HepG2 (cell line): ENCODE results near the gene ABTB2. TPM values are rescaled to one million over a fixed set of nuclear protein-coding genes. Genes with fewer than 3 reads are reported as not detected.
A peak's percentile ranks its signal among the peaks of the same experiment; 100 is the strongest.

Experiments used
- ATAC-seq: fragments of 200-7000 bp; cut with Tn5 transposase; 3 replicates; pipeline ENCODE4 v1.9.1; 2020; ENCODE audit warnings: mild to moderate bottlenecking, moderate library complexity
- BruUV-seq: library from RNA; stranded (reverse); fragments of 400-500 nt; replicated peaks from 2 replicates; lab custom pipeline; 2021; lab: Mats Ljungman, UMichigan
- CTCF ChIA-PET: fragments of 300-600 bp; formaldehyde crosslinking; extraction: SDS; loops from one replicate; lab custom pipeline; 2021; ENCODE audit warnings: low total read pairs, inconsistent platforms, low intra/inter-chr PET ratio; lab: Yijun Ruan, JAX
- POLR2A ChIA-PET: fragments of 350-600 bp; sonication (Branson Sonifier 250); formaldehyde crosslinking; loops from one replicate; lab custom pipeline; 2020; ENCODE audit warnings: antibody characterized with exemption, inconsistent platforms; lab: Yijun Ruan, JAX
- DNase-seq: peaks from one replicate; pipeline ENCODE4 v3.0.0-alpha.2; 2015; ENCODE audit warnings: low spot score
- FAIRE-seq: peaks from 3 replicates; lab custom pipeline; 2011; peaks lifted over from hg19 to GRCh38; lab: Jason Lieb, UNC
- H2AFZ ChIP-seq: one replicate; pipeline ENCODE4 v1.6.1; 2011; ENCODE audit warnings: low read length, inconsistent platforms
- H3K27ac ChIP-seq: fragments of 300-600 bp; 3 replicates; pipeline ENCODE4 v1.8.0; 2011; ENCODE audit warnings: mixed run types, mild to moderate bottlenecking, mixed read lengths, low read length, inconsistent platforms; ENCODE audit not compliant: insufficient read depth; ENCODE audit errors: extremely low read length
- H3K27me3 ChIP-seq, 2 experiments: fragments of 200-600 bp in 1 of 2; 2 replicates in 1 of 2; 3 replicates in 1 of 2; pipeline versions ENCODE4 v1.6.0 to v1.8.0; 2011; ENCODE audit warnings: low read length in 2 of 2, mild to moderate bottlenecking in 2 of 2, moderate library complexity in 2 of 2, inconsistent platforms in 1 of 2; ENCODE audit not compliant: insufficient read depth in 2 of 2, control insufficient read depth in 1 of 2
- H3K36me3 ChIP-seq, 2 experiments: fragments of 200-600 bp in 1 of 2; replicated peaks in 1 of 2; 2 replicates in 1 of 2; 3 replicates in 1 of 2; pipeline versions ENCODE4 v1.5.1 to v1.8.0; 2011; ENCODE audit warnings: low read length in 2 of 2, inconsistent platforms in 1 of 2; ENCODE audit not compliant: insufficient read depth in 2 of 2, control insufficient read depth in 1 of 2
- H3K4me1 ChIP-seq: 2 replicates; pipeline ENCODE4 v1.5.1; 2012; ENCODE audit warnings: low read length, inconsistent platforms; ENCODE audit not compliant: insufficient read depth
- H3K4me2 ChIP-seq: 2 replicates; pipeline ENCODE4 v1.6.0; 2011; ENCODE audit warnings: low read depth, low read length, inconsistent platforms
- H3K4me3 ChIP-seq, 3 experiments: fragments of 200-600 bp in 1 of 3; sonication (generic), shearing (Covaris generic) in 1 of 3; replicated peaks in 1 of 3; 2 replicates each; pipeline ENCODE4 v1.5.1; 2011 to 2016; ENCODE audit warnings: low read length in 3 of 3, inconsistent platforms in 2 of 3, low read depth in 2 of 3, mild to moderate bottlenecking in 2 of 3, control low read depth in 1 of 3, mixed read lengths in 1 of 3; ENCODE audit not compliant: insufficient read depth in 1 of 3
- H3K79me2 ChIP-seq: one replicate; pipeline ENCODE4 v1.6.1; 2011; ENCODE audit warnings: low read length, inconsistent platforms; ENCODE audit not compliant: insufficient read depth
- H3K9ac ChIP-seq: 2 replicates; pipeline ENCODE4 v1.6.0; 2011; ENCODE audit warnings: mild to moderate bottlenecking, low read depth, low read length, inconsistent platforms; ENCODE audit not compliant: insufficient read depth
- H3K9me3 ChIP-seq: 2 replicates; pipeline ENCODE4 v1.5.1; 2012; ENCODE audit warnings: mild to moderate bottlenecking, low read length
- H4K20me1 ChIP-seq: 2 replicates; pipeline ENCODE4 v1.6.0; 2011; ENCODE audit warnings: inconsistent platforms, mild to moderate bottlenecking, low read length, moderate library complexity; ENCODE audit not compliant: insufficient read depth
- ARNT ChIP-seq: fragments of 450-650 bp; IDR thresholded peaks from 2 replicates; pipeline ENCODE4 v1.6.1; 2017
- EED ChIP-seq: sonication (generic); formaldehyde crosslinking; IDR thresholded peaks from 2 replicates; pipeline ENCODE4 v1.5.0; 2020; ENCODE audit warnings: mild to moderate bottlenecking, missing genetic modification reagents
- GPN1 ChIP-seq: sonication (generic); formaldehyde crosslinking; IDR thresholded peaks from 2 replicates; pipeline ENCODE4 v1.5.1; 2020; ENCODE audit warnings: missing genetic modification reagents, borderline replicate concordance
- IRF2 ChIP-seq: IDR thresholded peaks from 2 replicates; pipeline ENCODE4 v1.6.1; 2018; ENCODE audit warnings: missing genetic modification reagents, missing compliant biosample characterization
- KLF13 ChIP-seq: sonication (generic); formaldehyde crosslinking; IDR thresholded peaks from 2 replicates; pipeline ENCODE4 v1.4.0; 2020; ENCODE audit warnings: mild to moderate bottlenecking, missing genetic modification reagents
- MEF2D ChIP-seq: sonication (generic); formaldehyde crosslinking; IDR thresholded peaks from 2 replicates; pipeline ENCODE4 v1.5.1; 2020; ENCODE audit warnings: mild to moderate bottlenecking, missing genetic modification reagents
- MXD4 ChIP-seq: IDR thresholded peaks from 2 replicates; pipeline ENCODE4 v1.6.1; 2016; ENCODE audit warnings: mild to moderate bottlenecking, missing biosample characterization, missing genetic modification reagents
- NR3C1 ChIP-seq: sonication (generic); formaldehyde crosslinking; IDR thresholded peaks from 2 replicates; pipeline ENCODE4 v1.4.0; 2020; ENCODE audit warnings: missing genetic modification reagents
- SAP130 ChIP-seq: IDR thresholded peaks from 2 replicates; pipeline ENCODE4 v1.6.1; 2016; ENCODE audit warnings: low read depth
- TFAP4 ChIP-seq: sonication (generic); IDR thresholded peaks from 2 replicates; pipeline ENCODE4 v1.6.1; 2016; ENCODE audit warnings: low read depth, borderline replicate concordance
- TOE1 ChIP-seq: sonication (generic); formaldehyde crosslinking; IDR thresholded peaks from 2 replicates; pipeline ENCODE4 v1.4.0; 2020; ENCODE audit warnings: mild to moderate bottlenecking, missing genetic modification reagents
- ZBTB14 ChIP-seq: sonication (generic); formaldehyde crosslinking; IDR thresholded peaks from 2 replicates; pipeline ENCODE4 v1.4.0; 2020; ENCODE audit warnings: missing genetic modification reagents
- ZKSCAN8 ChIP-seq: IDR thresholded peaks from 2 replicates; pipeline ENCODE4 v1.6.1; 2016; ENCODE audit warnings: borderline replicate concordance, missing genetic modification reagents, missing compliant biosample characterization
- ZNF207 ChIP-seq: fragments of 450-650 bp; IDR thresholded peaks from 2 replicates; pipeline ENCODE4 v1.6.1; 2016; ENCODE audit warnings: antibody characterized with exemption, borderline replicate concordance
- ZNF788 ChIP-seq: sonication (generic); formaldehyde crosslinking; IDR thresholded peaks from 2 replicates; pipeline ENCODE4 v1.5.0; 2020; ENCODE audit warnings: mild to moderate bottlenecking, missing genetic modification reagents, borderline replicate concordance
- ZNF800 ChIP-seq: sonication (generic); formaldehyde crosslinking; IDR thresholded peaks from 2 replicates; pipeline ENCODE4 v1.4.0; 2020; ENCODE audit warnings: missing genetic modification reagents
- ZSCAN29 ChIP-seq: sonication (generic); formaldehyde crosslinking; conservative IDR thresholded peaks from 2 replicates; pipeline ENCODE4 v1.4.0; 2020; ENCODE audit warnings: mild to moderate bottlenecking, missing genetic modification reagents
- WGBS: methylation state at CpG from one replicate; pipeline ENCODE4 v1.1.6; 2017; ENCODE audit warnings: low lambda C conversion rate; 5-methylcytosine and 5-hydroxymethylcytosine counted together
- in situ Hi-C: cut with HindIII; loops from 2 replicates; pipeline ENCODE4 v1.10.0; 2017; ENCODE audit warnings: low pct_unique_long_range_greater_than_20kb; ENCODE audit not compliant: extremely low pct_ligation_motif_present
- intact Hi-C: fragments of 100-400 bp; cut with micrococcal nuclease; formaldehyde crosslinking; loops from one replicate; pipeline ENCODE4 v1.10.0; 2022; ENCODE audit not compliant: unreplicated experiment
- polyA plus RNA-seq, 8 experiments: library from polyadenylated mRNA; depleted of rRNA in 3 of 8; stranded (reverse) in 7 of 8; unstranded in 1 of 8; fragments of >200 nt; fragmentation: Illumina TruSeq in 4 of 8; extraction: Trizol in 4 of 8; gene quantifications; 2 replicates each; pipeline versions ENCODE4 v1.2.1 to v1.2.3, GENCODE V29; 2011 to 2016; ENCODE audit warnings: low read depth in 4 of 8, missing spikeins in 1 of 8, mixed read lengths in 1 of 8; ENCODE audit not compliant: insufficient read depth in 1 of 8
- total RNA-seq, 5 experiments: library from RNA; depleted of rRNA; stranded (reverse); fragments of >200 nt; fragmentation: Illumina TruSeq; extraction: Trizol; gene quantifications; 2 replicates each; pipeline ENCODE4 v1.2.3, GENCODE V29; 2016; ENCODE audit warnings: low read depth in 1 of 5

Gene ABTB2
- total and polyA plus RNA-seq, 2 of the 13 experiments (the other 11 are each of a cell fraction or from before 2014, with no cell fraction given), result 5.1 to 15.4 TPM

- intact Hi-C loops (no loop called here), in situ Hi-C loops (no loop called here)
- Histone ChIP-seq H3K36me3 (no peaks in the 10 kb centered on the region), H3K9me3 (no peaks in the 10 kb centered on the region), H4K20me1 (no peaks in the 10 kb centered on the region), H3K27me3 (no peaks in the 10 kb centered on the region), H3K4me3 (no peak overlapping the region), H3K9ac (no peak overlapping the region), H3K79me2 (peaks cover 10% of the 10 kb centered on the region), H3K4me2 (no peak overlapping the region), H3K27ac (no peak overlapping the region), H2AFZ (no peak overlapping the region), H3K4me1 (peaks cover 55% of the 10 kb centered on the region)
- TF ChIP-seq MXD4 (CRISPR knock-in tag), result no peak
- peak; percentile 53; the same call in 1 of the 2 replicates for TF ChIP-seq TFAP4
- 0 out of 2 replicates have a peak, but pooled peaks have one; percentile 21 for TF ChIP-seq SAP130 (CRISPR knock-in tag)
- FAIRE-seq, result no peak
- ChIA-PET CTCF (no interaction called here), POLR2A (no interaction called here)
- peak; percentile 30 for DNase-seq
- BruUV-seq, result no TSS peak
- ATAC-seq, result no peak
- WGBS, result 93% methylated on average over 2 of the region's 2 CpGs
Measured at GRCh38 chr11:34261095-34261494, 96.7 kb downstream of the ABTB2 start.

DNA sequence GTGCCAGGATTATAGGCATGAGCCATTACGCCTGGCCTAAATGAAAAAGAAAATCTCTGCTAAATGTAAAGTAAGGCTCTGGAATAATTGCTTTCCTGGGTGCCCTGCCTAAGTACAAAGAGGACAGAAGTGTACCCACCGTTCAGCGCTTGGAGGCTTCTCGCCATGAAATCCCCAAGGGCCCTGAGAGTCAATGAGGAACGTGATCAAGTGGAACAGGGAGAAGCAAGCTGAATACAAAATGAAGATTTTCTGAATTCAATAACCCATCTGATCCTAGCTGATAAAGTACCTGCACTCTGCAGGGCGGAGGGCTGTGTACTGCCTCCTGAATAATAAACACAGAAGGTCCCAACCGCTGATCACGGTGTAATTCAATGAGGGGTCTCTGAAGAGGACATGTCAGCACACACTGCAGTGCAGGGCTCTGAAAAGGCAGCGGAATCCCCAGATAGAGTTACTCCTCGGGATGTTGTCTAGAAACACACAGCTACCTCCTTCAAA, 97.7 kb downstream of the ABTB2 start:
- no TSS peak for BruUV-seq
- no peak overlapping the region for H3K4me2 ChIP-seq
- no peak for ATAC-seq
- H3K27me3 ChIP-seq, result no peaks in the 10 kb centered on the region
- H2AFZ ChIP-seq, result no peak overlapping the region
- intact Hi-C loops (no loop called here), in situ Hi-C loops (no loop called here)
- H3K79me2 ChIP-seq, result peaks cover 10% of the 10 kb centered on the region
- ChIA-PET CTCF (no interaction called here), POLR2A (no interaction called here)
- no peak for DNase-seq
- no peak overlapping the region for H3K9ac ChIP-seq
- no peak overlapping the region for H3K27ac ChIP-seq
- TF ChIP-seq ZSCAN29 (no peak), MEF2D (CRISPR knock-in tag) (no peak), IRF2 (CRISPR knock-in tag) (no peak), GPN1 (CRISPR knock-in tag) (no peak), ZNF800 (CRISPR knock-in tag) (no peak), KLF13 (no peak), ARNT (no peak), EED (CRISPR knock-in tag) (no peak), ZNF207 (no peak), NR3C1 (CRISPR knock-in tag) (no peak), TOE1 (CRISPR knock-in tag) (no peak), ZBTB14 (no peak), ZNF788 (CRISPR knock-in tag) (no peak), ZKSCAN8 (CRISPR knock-in tag) (no peak)
- no peaks in the 10 kb centered on the region for H4K20me1 ChIP-seq
- no peak overlapping the region for H3K4me3 ChIP-seq
- WGBS, result 97% methylated on average over 10 of the region's 10 CpGs
- H3K36me3 ChIP-seq, result no peaks in the 10 kb centered on the region
- no peak for FAIRE-seq
- H3K9me3 ChIP-seq, result no peaks in the 10 kb centered on the region
- peaks cover 45% of the 10 kb centered on the region for H3K4me1 ChIP-seq
